ENCODE data around the gene GPR161. TPM values are rescaled to one million over a fixed set of nuclear protein-coding genes. Genes with fewer than 3 reads are reported as not detected.

The GPR161 gene
- total and polyA plus RNA-seq, 2 experiments from 2014 or later, result 11.8 to 14.2 TPM

DNA sequence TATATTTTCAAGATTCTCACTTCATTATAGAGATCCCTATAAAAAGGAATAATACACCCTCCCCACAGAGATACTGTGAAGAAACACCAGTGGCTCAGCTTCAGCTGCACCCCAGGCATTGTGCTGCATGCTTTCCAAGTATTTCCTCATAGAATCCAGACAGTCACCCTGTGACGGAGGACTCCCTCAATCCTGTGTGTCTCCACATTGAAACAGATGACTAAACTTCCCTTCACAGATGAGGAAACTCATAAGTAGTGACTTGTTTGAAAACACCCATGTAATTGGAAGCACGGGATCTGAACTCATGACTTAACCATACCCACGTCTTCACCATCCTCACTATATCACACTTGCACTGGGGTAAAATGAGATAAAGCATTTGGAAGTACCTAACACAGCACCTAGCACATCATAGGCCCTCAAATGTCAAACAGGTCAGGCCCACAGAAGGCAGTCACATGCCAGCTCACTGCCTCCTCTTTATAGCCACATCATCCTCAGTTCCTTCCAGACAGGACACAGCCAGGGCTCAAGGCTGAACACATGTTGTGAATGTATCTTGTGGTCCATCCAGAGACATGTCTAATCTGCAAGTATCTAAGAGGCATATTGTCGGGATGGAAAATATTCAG is 55.2 kb downstream of the GPR161 start:
- H3K4me1 ChIP-seq (ENCODE audit: insufficient read depth), result peaks cover 34% of the 10 kb centered on the region
- H2AFZ ChIP-seq, result no peak overlapping the region
- WGBS, 2 experiments (ENCODE audit: low coverage in 1 of 2, low lambda C conversion rate in 2 of 2, missing lambda C conversion rate in 2 of 2), result 21 to 27% methylated on average over 4 of the region's 4 CpGs
- no peaks in the 10 kb centered on the region for H3K9me3 ChIP-seq (ENCODE audit: low read depth)
- peak; percentile 97 for DNase-seq
- H3K36me3 ChIP-seq (ENCODE audit: low read depth), result 0 out of 2 replicates have a peak, but pooled peaks cover 7% of the 10 kb centered on the region
- H3K9me2 ChIP-seq (ENCODE audit: insufficient read depth), result no peaks in the 10 kb centered on the region
- H3F3A ChIP-seq (ENCODE audit: insufficient read depth), result peaks cover 60% of the 10 kb centered on the region
- TF ChIP-seq EZH2 (IDR thresholded peaks at IDR 0.05; ENCODE audit: insufficient read depth, poor library complexity, severe bottlenecking) (no peak), EZH2phosphoT487 (IDR thresholded peaks at IDR 0.05; ENCODE audit: insufficient read depth, low read depth) (no peak)
- H3K27ac ChIP-seq, result peak overlapping the region; percentile 99
- H4K20me1 ChIP-seq (ENCODE audit: insufficient read depth), result no peaks in the 10 kb centered on the region
- H3K79me2 ChIP-seq (ENCODE audit: insufficient read depth), result no peaks in the 10 kb centered on the region
- H3K27me3 ChIP-seq (replicated peaks; ENCODE audit: insufficient read depth), result no peaks in the 10 kb centered on the region
- H3K9ac ChIP-seq, result peak overlapping the region; percentile 77
- H3K4me3 ChIP-seq, result no peak overlapping the region
- peak overlapping the region; percentile 29 for H3K4me2 ChIP-seq (ENCODE audit: unreplicated experiment)
- in situ Hi-C loops (cut with MboI), result no loop called here

DNA sequence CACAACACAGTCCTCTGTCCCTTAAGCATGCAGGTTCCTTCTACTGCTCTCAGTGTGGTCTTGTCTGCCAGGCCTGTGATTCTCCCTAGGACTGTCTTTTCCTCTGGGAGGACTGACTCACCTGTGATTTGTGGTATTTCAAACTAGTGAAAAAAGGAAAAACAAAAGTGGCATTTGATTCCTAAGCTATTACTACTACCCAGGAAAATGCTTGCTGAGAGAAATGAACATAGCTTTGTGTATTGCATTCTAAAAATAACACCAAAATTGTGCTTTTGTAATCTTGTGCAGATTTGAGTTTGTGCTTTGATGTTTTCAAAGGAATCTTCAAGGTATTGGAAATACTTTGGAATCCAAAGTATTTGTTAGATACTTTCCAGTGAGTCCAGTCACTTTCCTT is 57.0 kb downstream of the GPR161 start:
- Histone ChIP-seq H3K27ac (peak overlapping the region; percentile 99), H3K79me2 (ENCODE audit: insufficient read depth) (no peaks in the 10 kb centered on the region)

DNA sequence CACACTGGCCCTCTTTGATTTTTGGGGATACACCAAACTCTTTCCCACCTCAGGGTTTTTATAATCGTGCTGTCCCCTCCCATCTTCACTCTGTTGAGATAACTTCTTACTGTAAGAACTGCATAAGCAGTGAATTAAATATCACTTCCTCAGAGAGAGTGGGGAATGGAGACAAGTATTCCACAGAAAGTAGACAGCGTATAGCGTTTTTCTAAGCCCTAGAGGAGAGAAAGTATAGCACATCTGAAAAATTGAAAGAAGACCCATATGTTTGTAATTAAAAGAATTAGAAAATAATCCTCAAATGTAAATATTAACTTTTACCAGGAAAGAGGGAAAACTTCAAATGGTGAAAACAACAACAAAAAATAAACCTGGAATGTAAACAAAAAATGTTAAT is 67.3 kb downstream of the GPR161 start:
- Histone ChIP-seq H3K9me3 (ENCODE audit: low read depth) (no peaks in the 10 kb centered on the region), H3K36me3 (ENCODE audit: low read depth) (peaks cover 74% of the 10 kb centered on the region), H3K4me2 (ENCODE audit: unreplicated experiment) (no peak overlapping the region), H3K4me1 (ENCODE audit: insufficient read depth) (no peaks in the 10 kb centered on the region), H3K27me3 (replicated peaks; ENCODE audit: insufficient read depth) (no peaks in the 10 kb centered on the region), H3K9me2 (ENCODE audit: insufficient read depth) (no peaks in the 10 kb centered on the region), H4K20me1 (ENCODE audit: insufficient read depth) (no peaks in the 10 kb centered on the region), H2AFZ (no peak overlapping the region), H3F3A (ENCODE audit: insufficient read depth) (no peaks in the 10 kb centered on the region), H3K27ac (no peak overlapping the region), H3K9ac (no peak overlapping the region), H3K79me2 (ENCODE audit: insufficient read depth) (no peaks in the 10 kb centered on the region), H3K4me3 (no peak overlapping the region)
- in situ Hi-C loops (cut with MboI), result no loop called here
- TF ChIP-seq EZH2phosphoT487 (IDR thresholded peaks at IDR 0.05; ENCODE audit: insufficient read depth, low read depth) (no peak), EZH2 (IDR thresholded peaks at IDR 0.05; ENCODE audit: insufficient read depth, poor library complexity, severe bottlenecking) (no peak)
- no peak for DNase-seq
- WGBS, 2 experiments (ENCODE audit: low coverage in 1 of 2, low lambda C conversion rate in 2 of 2, missing lambda C conversion rate in 2 of 2), result 96% methylated on average over 3 of the region's 3 CpGs

More for the DNA sequence above, 57.0 kb downstream of the GPR161 start:
- peak; percentile 82 for DNase-seq
- TF ChIP-seq EZH2phosphoT487 (IDR thresholded peaks at IDR 0.05; ENCODE audit: insufficient read depth, low read depth) (no peak), EZH2 (IDR thresholded peaks at IDR 0.05; ENCODE audit: insufficient read depth, poor library complexity, severe bottlenecking) (no peak)
- peaks cover 61% of the 10 kb centered on the region for H3F3A ChIP-seq (ENCODE audit: insufficient read depth)
- no peaks in the 10 kb centered on the region for H3K9me3 ChIP-seq (ENCODE audit: low read depth)
- H4K20me1 ChIP-seq (ENCODE audit: insufficient read depth), result no peaks in the 10 kb centered on the region
- peaks cover 34% of the 10 kb centered on the region for H3K4me1 ChIP-seq (ENCODE audit: insufficient read depth)
- peak overlapping the region; percentile 61 for H3K9ac ChIP-seq
- H3K9me2 ChIP-seq (ENCODE audit: insufficient read depth), result no peaks in the 10 kb centered on the region
- H2AFZ ChIP-seq, result no peak overlapping the region
- H3K36me3 ChIP-seq (ENCODE audit: low read depth), result peaks cover 23% of the 10 kb centered on the region
- H3K4me2 ChIP-seq (ENCODE audit: unreplicated experiment), result peak overlapping the region; percentile 36
- no peaks in the 10 kb centered on the region for H3K27me3 ChIP-seq (replicated peaks; ENCODE audit: insufficient read depth)
- no peak overlapping the region for H3K4me3 ChIP-seq
- in situ Hi-C loops (cut with MboI), result no loop called here

DNA sequence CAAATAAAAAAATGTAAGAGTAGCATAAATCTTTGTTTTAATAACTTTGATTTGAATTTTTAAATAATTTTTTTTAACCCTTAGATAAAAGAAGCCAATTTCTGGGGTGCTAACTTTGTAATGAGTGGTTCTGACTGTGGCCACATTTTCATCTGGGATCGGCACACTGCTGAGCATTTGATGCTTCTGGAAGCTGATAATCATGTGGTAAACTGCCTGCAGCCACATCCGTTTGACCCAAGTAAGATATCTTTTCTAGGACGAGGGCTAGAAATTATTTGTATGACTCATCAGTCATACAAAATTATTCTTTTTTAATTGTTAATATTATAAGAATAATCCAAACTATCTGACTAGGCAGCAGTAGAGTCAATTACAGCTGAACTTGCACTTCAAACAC is 71.2 kb downstream of the GPR161 start:
- TF ChIP-seq EZH2 (IDR thresholded peaks at IDR 0.05; ENCODE audit: insufficient read depth, poor library complexity, severe bottlenecking) (no peak), EZH2phosphoT487 (IDR thresholded peaks at IDR 0.05; ENCODE audit: insufficient read depth, low read depth) (no peak)
- Histone ChIP-seq H3K27ac (no peak overlapping the region), H4K20me1 (ENCODE audit: insufficient read depth) (no peaks in the 10 kb centered on the region; the same call in 1 of the 2 replicates), H3K4me2 (ENCODE audit: unreplicated experiment) (no peak overlapping the region), H3K4me3 (no peak overlapping the region), H3K9ac (no peak overlapping the region), H3K27me3 (replicated peaks; ENCODE audit: insufficient read depth) (no peaks in the 10 kb centered on the region), H3K4me1 (ENCODE audit: insufficient read depth) (no peaks in the 10 kb centered on the region), H3K36me3 (ENCODE audit: low read depth) (peaks cover 73% of the 10 kb centered on the region), H3K9me2 (ENCODE audit: insufficient read depth) (no peaks in the 10 kb centered on the region), H3K79me2 (ENCODE audit: insufficient read depth) (peaks cover 12% of the 10 kb centered on the region; the same call in 1 of the 2 replicates), H3K9me3 (ENCODE audit: low read depth) (no peaks in the 10 kb centered on the region), H2AFZ (no peak overlapping the region), H3F3A (ENCODE audit: insufficient read depth) (no peaks in the 10 kb centered on the region)
- no peak for DNase-seq
- 72 to 84% methylated on average over 3 of the region's 3 CpGs for WGBS, 2 experiments (ENCODE audit: low coverage in 1 of 2, low lambda C conversion rate in 2 of 2, missing lambda C conversion rate in 2 of 2)
- in situ Hi-C loops (cut with MboI), result no loop called here
